Fibroblast of mammary gland (primary cell): ENCODE measurements around the gene HOOK2.
A peak's percentile ranks its signal among the peaks of the same experiment; 100 is the strongest.

Experiments used
- DNase-seq: peaks from one replicate; pipeline ENCODE4 v3.0.0-alpha.2; 2010; ENCODE audit warnings: low read depth
- H3K4me3 ChIP-seq: 2 replicates; pipeline ENCODE4 v1.5.1; 2011; ENCODE audit warnings: low read depth, mild to moderate bottlenecking, low read length, moderate library complexity; ENCODE audit not compliant: control insufficient read depth
- CTCF ChIP-seq: conservative IDR thresholded peaks from 2 replicates; pipeline ENCODE4 v1.5.1; 2011; ENCODE audit warnings: low read depth, low read length, inconsistent platforms; ENCODE audit not compliant: control insufficient read depth, insufficient read depth

HOOK2 gene

DNA sequence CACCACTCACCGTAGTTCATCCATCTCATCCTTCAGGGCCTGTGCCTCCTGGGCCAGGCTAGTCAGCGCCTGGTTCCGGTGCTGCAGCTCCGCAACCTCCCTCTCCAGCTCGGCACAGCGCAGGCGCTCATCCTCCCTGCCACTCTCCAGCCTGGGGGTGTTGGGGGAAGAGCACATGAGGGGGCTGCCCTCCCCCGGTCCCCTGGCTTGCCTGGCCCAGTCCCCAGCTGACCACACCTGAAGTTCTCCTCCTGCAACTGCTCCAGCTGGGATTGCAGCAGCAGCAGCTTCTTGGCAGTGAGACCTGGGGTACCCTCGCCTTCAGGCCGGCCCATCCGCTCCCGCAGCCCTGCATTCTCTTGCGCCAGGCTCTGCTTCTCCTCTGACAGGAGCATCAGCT lies 4.4 kb downstream of the HOOK2 start:
- DNase-seq = no peak
- no peak for TF ChIP-seq CTCF
- H3K4me3 ChIP-seq = no peak overlapping the region

GRCh38 chr19:12769689-12770088 lies 5.7 kb downstream of the HOOK2 start:
- no peak for TF ChIP-seq CTCF
- DNase-seq = no peak
- H3K4me3 ChIP-seq = no peak overlapping the region

GRCh38 chr19:12767666-12768065 lies 7.7 kb downstream of the HOOK2 start:
- no peak for DNase-seq
- TF ChIP-seq CTCF = no peak
- H3K4me3 ChIP-seq = no peak overlapping the region

DNA sequence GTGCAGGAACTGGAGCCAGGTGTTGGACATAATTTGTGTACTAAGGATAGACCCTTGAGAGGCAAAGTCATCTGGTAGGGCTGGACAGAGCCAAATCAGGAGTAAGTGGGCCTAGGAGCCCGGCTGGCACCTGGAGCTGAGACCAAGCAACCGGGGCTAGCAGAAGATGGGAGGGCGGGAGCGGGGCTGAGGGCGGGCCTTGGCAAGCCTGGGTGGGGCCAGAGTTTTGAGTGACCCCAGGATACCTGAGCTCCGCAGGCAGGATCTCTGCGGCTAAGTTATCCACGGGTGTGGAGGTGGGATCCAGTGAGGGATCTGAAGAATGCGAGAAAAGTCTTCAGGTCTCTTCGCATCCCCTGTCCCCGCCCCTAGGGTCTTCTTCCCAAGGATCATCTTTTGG lies 8.2 kb downstream of the HOOK2 start:
- no peak overlapping the region for H3K4me3 ChIP-seq
- DNase-seq = no peak
- TF ChIP-seq CTCF = no peak

DNA sequence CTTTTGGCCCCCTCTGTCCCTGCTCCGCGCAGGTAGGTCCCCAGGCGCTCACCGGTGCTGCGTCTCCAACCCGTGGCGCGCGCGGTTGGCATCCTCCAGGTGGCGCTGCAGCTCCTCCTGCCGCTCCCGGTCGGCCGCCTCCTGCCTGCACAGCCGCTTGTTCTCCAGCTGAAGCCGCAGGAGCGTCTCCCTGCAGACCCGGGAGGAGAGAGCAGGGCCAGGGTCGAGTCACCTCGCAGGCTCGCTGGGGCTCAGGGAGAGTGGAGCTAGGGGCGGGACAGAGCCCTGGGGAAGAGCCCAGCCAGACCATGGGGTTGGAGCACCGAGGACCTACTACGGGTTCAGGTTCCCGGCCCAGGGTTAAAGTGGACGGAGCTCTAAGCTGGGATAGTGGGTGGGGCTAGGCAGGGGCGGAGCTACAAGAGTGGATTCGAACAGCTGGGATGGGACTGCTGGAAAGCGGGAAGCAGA lies 9.3 kb downstream of the HOOK2 start:
- peak; percentile 59 for TF ChIP-seq CTCF
- DNase-seq = peak; percentile 71
- H3K4me3 ChIP-seq = peak overlapping the region; percentile 56

- no peak for DNase-seq
- TF ChIP-seq CTCF = no peak
- H3K4me3 ChIP-seq = no peak overlapping the region
Observed at GRCh38 chr19:12764698-12765097, 10.7 kb downstream of the HOOK2 start.

GRCh38 chr19:12763100-12763499 lies 12.3 kb downstream of the HOOK2 start:
- H3K4me3 ChIP-seq = no peak overlapping the region

More at GRCh38 chr19:12763100-12763499, 12.3 kb downstream of the HOOK2 start:
- no peak for DNase-seq
- no peak for TF ChIP-seq CTCF
